Adrenal gland (tissue), 12 donors: ENCODE data around the gene TOX2. TPM values are rescaled to one million over a fixed set of nuclear protein-coding genes. Genes with fewer than 3 reads are reported as not detected.

Experiments
- DNase-seq, 7 donors: peaks; one replicate each; pipeline ENCODE4 v3.0.0-alpha.2; 2019 to 2020
- H3K27ac ChIP-seq, 5 donors: fragments of 200-600 bp; sonication (generic) in 4 of 5; 1 replicate in 3 of 5; 2 replicates in 2 of 5; pipeline versions ENCODE4 v1.5.1 to v1.8.0; 2016 to 2020; ENCODE audit warnings: mild to moderate bottlenecking in 1 of 5
- H3K27me3 ChIP-seq: fragments of 200-600 bp; 2 replicates; pipeline ENCODE4 v1.8.0; 2021
- H3K36me3 ChIP-seq, 2 donors: fragments of 200-600 bp; replicated peaks in 1 of 2; 1 replicate in 1 of 2; 2 replicates in 1 of 2; pipeline versions ENCODE4 v1.5.1 to v1.8.0; 2018 to 2022
- H3K4me1 ChIP-seq, 2 donors: fragments of 200-600 bp; replicated peaks in 1 of 2; 1 replicate in 1 of 2; 2 replicates in 1 of 2; pipeline versions ENCODE4 v1.5.1 to v1.8.0; 2018 to 2021
- H3K4me3 ChIP-seq, 4 donors: fragments of 200-600 bp; sonication (generic) in 3 of 4; one replicate each; pipeline ENCODE4 v1.5.1; 2016 to 2018
- H3K9me3 ChIP-seq, 3 donors: fragments of 200-600 bp; sonication (generic) in 1 of 3; replicated peaks in 1 of 3; 1 replicate in 2 of 3; 2 replicates in 1 of 3; pipeline versions ENCODE4 v1.5.1 to v1.8.0; 2016 to 2021
- CTCF ChIP-seq, 6 experiments: fragments of 450-650 bp in 4 of 6; fragments of 200-600 bp in 2 of 6; sonication (generic) in 1 of 6; IDR thresholded peaks; 1 replicate in 5 of 6; 2 replicates in 1 of 6; pipeline versions ENCODE4 v1.5.1 to v1.8.0; 2016 to 2021; ENCODE audit warnings: antibody characterized with exemption in 6 of 6, mild to moderate bottlenecking in 2 of 6, moderate library complexity in 1 of 6
- POLR2A ChIP-seq, 2 donors: fragments of 450-650 bp; IDR thresholded peaks; one replicate each; pipeline ENCODE4 v1.6.1; 2017; ENCODE audit warnings: antibody characterized with exemption in 2 of 2, mild to moderate bottlenecking in 2 of 2, moderate library complexity in 1 of 2
- WGBS, 4 donors: extraction: QIAGEN DNeasy Blood & Tissue Kit in 2 of 4; methylation state at CpG; one replicate each; pipeline versions ENCODE4 v1.1.5 to v1.1.7; 2013 to 2017; 5-methylcytosine and 5-hydroxymethylcytosine counted together
- intact Hi-C, 2 donors: fragments of 100-400 bp; cut with DNase I; formaldehyde crosslinking; loops; one replicate each; pipeline versions ENCODE4 v1.14.1 to v1.15.0; 2022 to 2023
- polyA plus RNA-seq, 3 donors: library from polyadenylated mRNA; stranded (reverse); fragments of 200-250 nt in 2 of 3; fragments of 350-450 nt in 1 of 3; fragmentation: Illumina TruSeq in 1 of 3; extraction: RNeasy Lipid Tissue Mini Kit (QIAGEN cat#74804) in 1 of 3; gene quantifications; one replicate each; pipeline ENCODE4 v1.2.3, GENCODE V29; 2013 to 2014
- total RNA-seq, 9 donors: library from RNA; depleted of rRNA in 4 of 9; stranded (reverse); fragments of >200 nt in 4 of 9; fragments of 120-200 nt in 1 of 9; fragmentation: NEBNext Ultra II Directional in 1 of 9; extraction: Animal tissue kit (Norgen Biotek cat#: 25700) in 1 of 9; gene quantifications; one replicate each; pipeline versions ENCODE4 v1.1.0 to v1.2.4, GENCODE V29; 2013 to 2023
- donor health status: healthy with polysubstance abuse.
- donor health status: Bipolar disorder and iron deficiency.
- donor health status: DM: yes; HTN: yes; CAD: no.
- donor health status: DM: no; HTN: no; CAD: no.
- donor health status: DM: no; HTN: no; CAD: no.
- donor health status: DM: yes; HTN: yes; CAD: no.

The TOX2 gene
- total and polyA plus RNA-seq, 12 donors: 0.33 to 7.6 (median 2.8) TPM

- no peaks in the 10 kb centered on the region for H3K36me3 ChIP-seq
These were observed 94.4 kb downstream of the TOX2 start for GRCh38 chr20:44008806-44009678.

GRCh38 chr20:44009679-44009992 is 95.0 kb downstream of the TOX2 start:
- intact Hi-C loops: no loop called here

More at GRCh38 chr20:44008806-44009678, 94.4 kb downstream of the TOX2 start:
- DNase-seq: no peak
- H3K4me3 ChIP-seq: no peak overlapping the region
- WGBS, 4 donors: 53 to 61% (median 58%) methylated on average over 11 to 12 of the region's 12 CpGs
- no peaks in the 10 kb centered on the region for H3K4me1 ChIP-seq
- intact Hi-C loops: no loop called here
- H3K9me3 ChIP-seq: no peaks in the 10 kb centered on the region
- H3K27me3 ChIP-seq: no peaks in the 10 kb centered on the region
- H3K27ac ChIP-seq: no peak overlapping the region
- no peak for TF ChIP-seq CTCF (IDR thresholded peaks at IDR 0.05)
- no peak for TF ChIP-seq POLR2A (IDR thresholded peaks at IDR 0.05)

GRCh38 chr20:44010162-44010704 is 95.6 kb downstream of the TOX2 start:
- DNase-seq: no peak
- no peaks in the 10 kb centered on the region for H3K36me3 ChIP-seq
- no peaks in the 10 kb centered on the region for H3K27me3 ChIP-seq
- intact Hi-C loops: no loop called here
- WGBS, 4 donors: 62 to 77% (median 71%) methylated on average over 9 of the region's 9 CpGs
- TF ChIP-seq POLR2A (IDR thresholded peaks at IDR 0.05) (no peak), CTCF (IDR thresholded peaks at IDR 0.05) (no peak)
- peaks cover 0 to 7% of the 10 kb centered on the region in 2 donors for H3K4me1 ChIP-seq
- no peak overlapping the region for H3K27ac ChIP-seq
- no peaks in the 10 kb centered on the region for H3K9me3 ChIP-seq
- H3K4me3 ChIP-seq: no peak overlapping the region

More at GRCh38 chr20:44009679-44009992, 95.0 kb downstream of the TOX2 start:
- Histone ChIP-seq H3K27me3 (no peaks in the 10 kb centered on the region), H3K27ac (no peak overlapping the region), H3K4me3 (no peak overlapping the region), H3K4me1 (peaks cover 0 to under 1% of the 10 kb centered on the region in 2 donors), H3K9me3 (no peaks in the 10 kb centered on the region), H3K36me3 (no peaks in the 10 kb centered on the region)
- TF ChIP-seq POLR2A (IDR thresholded peaks at IDR 0.05) (no peak), CTCF (IDR thresholded peaks at IDR 0.05) (no peak)
- 63 to 70% (median 69%) methylated on average over 5 of the region's 5 CpGs for WGBS, 4 donors
- no peak for DNase-seq

- Histone ChIP-seq H3K4me1 (peaks cover 0 to 15% of the 10 kb centered on the region in 2 donors), H3K27me3 (peaks cover under 1% of the 10 kb centered on the region), H3K36me3 (no peaks in the 10 kb centered on the region), H3K27ac (no peak overlapping the region), H3K9me3 (no peaks in the 10 kb centered on the region), H3K4me3 (no peak overlapping the region)
- intact Hi-C loops: no loop called here
- 74 to 91% (median 80%) methylated on average over 7 to 10 of the region's 10 CpGs for WGBS, 4 donors
- TF ChIP-seq CTCF (IDR thresholded peaks at IDR 0.05) (no peak), POLR2A (IDR thresholded peaks at IDR 0.05) (no peak)
- DNase-seq: no peak
These were observed 96.7 kb downstream of the TOX2 start for GRCh38 chr20:44011251-44011940.
